SU-DHL-6 (cell line): ENCODE results near the gene ZBTB8B.
"Not testable (repeated sequence)": the region's sequence is repeated elsewhere in the genome, so short reads cannot be mapped to it uniquely, and the experiment has no call there.

Source experiments
- H2AFZ ChIP-seq: fragments of 200-600 bp; sonication (generic); 2 replicates; pipeline ENCODE4 v1.6.1; 2014; ENCODE audit warnings: low read depth, mild to moderate bottlenecking, moderate library complexity, mixed read lengths, antibody characterized with exemption, low read length; ENCODE audit not compliant: severe bottlenecking
- H3F3A ChIP-seq: fragments of 200-600 bp; shearing (Covaris generic); 2 replicates; pipeline ENCODE4 v1.6.0; 2016; ENCODE audit warnings: antibody characterized with exemption, mild to moderate bottlenecking; ENCODE audit not compliant: insufficient read depth
- H3K27ac ChIP-seq: fragments of 200-600 bp; sonication (generic); 2 replicates; pipeline ENCODE4 v1.5.1; 2016; ENCODE audit warnings: low read depth, mild to moderate bottlenecking, low read length, moderate library complexity, mixed read lengths
- H3K27me3 ChIP-seq: fragments of 200-600 bp; sonication (generic), shearing (Covaris generic); 2 replicates; pipeline ENCODE4 v1.6.0; 2014; ENCODE audit warnings: mild to moderate bottlenecking, low read length
- H3K36me3 ChIP-seq: fragments of 200-600 bp; sonication (generic); 2 replicates; pipeline ENCODE4 v1.6.1; 2014; ENCODE audit warnings: mild to moderate bottlenecking, low read length, mixed read lengths
- H3K4me2 ChIP-seq: fragments of 300-600, 200-600 bp; shearing (Covaris generic), sonication (generic); 2 replicates; pipeline ENCODE4 v1.6.0; 2014; ENCODE audit warnings: low read length, low read depth, mild to moderate bottlenecking; ENCODE audit not compliant: poor library complexity, severe bottlenecking
- H3K4me3 ChIP-seq: fragments of 200-600 bp; sonication (generic); 2 replicates; pipeline ENCODE4 v1.5.1; 2014; ENCODE audit warnings: antibody characterized with exemption, low read length, mild to moderate bottlenecking, mixed read lengths; ENCODE audit not compliant: insufficient read depth, poor library complexity, severe bottlenecking
- H3K79me2 ChIP-seq: fragments of 200-600 bp; sonication (generic); 2 replicates; pipeline ENCODE4 v1.6.1; 2014; ENCODE audit warnings: mild to moderate bottlenecking, low read length, moderate library complexity; ENCODE audit not compliant: insufficient read depth
- H3K9ac ChIP-seq: fragments of 200-600 bp; sonication (generic); 2 replicates; pipeline ENCODE4 v1.7.0; 2014; ENCODE audit warnings: mild to moderate bottlenecking, low read length
- H3K9me2 ChIP-seq: fragments of 200-600 bp; sonication (generic); replicated peaks from 2 replicates; pipeline ENCODE4 v1.6.1; 2014; ENCODE audit warnings: low read length; ENCODE audit not compliant: insufficient read depth
- H3K9me3 ChIP-seq: fragments of 200-600 bp; sonication (generic); 2 replicates; pipeline ENCODE4 v1.6.1; 2014; ENCODE audit warnings: low read length, mixed read lengths; ENCODE audit not compliant: insufficient read depth
- H4K20me1 ChIP-seq: fragments of 200-600 bp; sonication (generic); 2 replicates; pipeline ENCODE4 v1.6.1; 2014; ENCODE audit warnings: low read depth, mild to moderate bottlenecking, antibody characterized with exemption, low read length, moderate library complexity, mixed read lengths
- CTCF ChIP-seq: fragments of 200-600 bp; sonication (generic); IDR thresholded peaks from one replicate; pipeline ENCODE4 v1.5.1; 2017; ENCODE audit warnings: antibody characterized with exemption, mild to moderate bottlenecking, low read length, moderate library complexity; ENCODE audit not compliant: insufficient read depth, poor library complexity, severe bottlenecking
- EZH2phosphoT487 ChIP-seq: fragments of 200-600 bp; sonication (generic), shearing (Covaris generic); conservative IDR thresholded peaks from 2 replicates; pipeline ENCODE4 v1.6.1; 2018; ENCODE audit warnings: mild to moderate bottlenecking, antibody characterized with exemption, low read length, moderate library complexity, mixed read lengths

The ZBTB8B gene

GRCh38 chr1:32427264-32427963 lies 37.5 kb upstream of the ZBTB8B start:
- no peak overlapping the region for H3K27ac ChIP-seq
- H3K4me2 ChIP-seq, result no peak overlapping the region
- no peaks in the 10 kb centered on the region for H3K36me3 ChIP-seq
- H2AFZ ChIP-seq, result no peak overlapping the region
- TF ChIP-seq CTCF (no peak), EZH2phosphoT487 (no peak)
- no peaks in the 10 kb centered on the region for H3K9me3 ChIP-seq
- H3K9ac ChIP-seq, result no peak overlapping the region
- no peaks in the 10 kb centered on the region for H3F3A ChIP-seq
- no peaks in the 10 kb centered on the region for H3K27me3 ChIP-seq
- no peaks in the 10 kb centered on the region for H3K79me2 ChIP-seq
- no peak overlapping the region for H3K4me3 ChIP-seq
- H3K9me2 ChIP-seq, result no peaks in the 10 kb centered on the region
- no peaks in the 10 kb centered on the region for H4K20me1 ChIP-seq

DNA sequence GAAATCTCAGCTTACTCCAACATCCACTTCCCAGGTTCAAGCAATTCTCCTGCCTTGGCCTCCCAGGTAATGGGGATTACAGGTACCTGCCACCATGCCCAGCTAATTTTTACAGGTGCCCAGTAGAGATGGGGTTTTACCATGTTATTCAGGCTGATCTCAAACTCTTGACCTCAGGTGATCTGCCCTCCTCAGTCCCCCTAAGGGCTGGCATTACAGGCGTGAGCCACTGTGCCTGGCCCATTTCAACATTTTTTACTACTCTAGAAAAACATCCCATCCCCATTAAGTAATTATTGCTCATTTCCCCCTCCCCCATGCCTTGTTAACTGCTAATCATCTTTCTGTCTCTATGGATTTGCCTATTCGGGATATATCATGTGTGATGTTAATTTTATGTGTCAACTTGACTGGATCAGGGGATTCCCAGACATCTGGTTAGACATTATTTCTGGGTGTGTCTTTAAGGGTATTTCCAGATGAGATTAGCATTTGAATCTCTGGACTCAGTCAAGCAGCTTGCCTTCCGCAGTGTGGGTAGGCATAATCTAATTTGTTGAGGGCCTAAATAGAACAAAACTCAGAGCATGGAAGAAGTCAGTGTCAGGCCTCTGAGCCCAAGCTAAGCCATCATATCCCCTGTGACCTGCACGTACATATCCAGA lies 33.0 kb upstream of the ZBTB8B start:
- H3K9ac ChIP-seq, result no peak overlapping the region
- no peaks in the 10 kb centered on the region for H4K20me1 ChIP-seq
- H3K4me2 ChIP-seq, result no peak overlapping the region
- no peaks in the 10 kb centered on the region for H3K9me2 ChIP-seq
- H3F3A ChIP-seq, result no peaks in the 10 kb centered on the region
- no peak overlapping the region for H3K4me3 ChIP-seq
- TF ChIP-seq EZH2phosphoT487 (no peak), CTCF (no peak)
- no peaks in the 10 kb centered on the region for H3K79me2 ChIP-seq
- no peak overlapping the region for H3K27ac ChIP-seq
- H3K9me3 ChIP-seq, result no peaks in the 10 kb centered on the region
- H3K27me3 ChIP-seq, result no peaks in the 10 kb centered on the region
- no peaks in the 10 kb centered on the region for H3K36me3 ChIP-seq
- H2AFZ ChIP-seq, result no peak overlapping the region

DNA sequence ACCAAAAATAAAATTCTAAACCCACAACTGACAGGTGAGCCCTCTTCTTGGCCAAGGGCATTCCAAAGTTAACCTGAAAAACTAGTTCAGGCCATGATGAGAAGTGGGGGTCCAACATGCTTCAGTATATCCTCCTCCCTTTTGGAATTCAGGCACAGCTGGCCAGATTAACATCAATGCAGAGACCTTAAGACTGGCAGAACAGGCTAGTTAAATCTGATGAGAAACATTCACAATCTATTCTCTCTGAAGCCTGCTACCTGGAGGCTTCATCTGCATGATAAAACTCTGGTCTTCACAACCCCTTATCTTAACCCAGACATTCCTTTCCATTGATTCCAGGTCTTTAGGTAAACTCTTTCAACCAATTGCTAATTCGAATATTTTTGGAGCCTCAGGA lies 26.7 kb upstream of the ZBTB8B start:
- no peak overlapping the region for H2AFZ ChIP-seq
- no peak overlapping the region for H3K4me2 ChIP-seq
- H3K9me3 ChIP-seq, result no peaks in the 10 kb centered on the region
- H3K9me2 ChIP-seq, result no peaks in the 10 kb centered on the region
- no peak overlapping the region for H3K9ac ChIP-seq
- TF ChIP-seq CTCF, result no peak
- no peak for TF ChIP-seq EZH2phosphoT487
- no peaks in the 10 kb centered on the region for H3K27me3 ChIP-seq
- no peaks in the 10 kb centered on the region for H3K36me3 ChIP-seq
- H3K4me3 ChIP-seq, result no peak overlapping the region
- no peaks in the 10 kb centered on the region for H4K20me1 ChIP-seq
- H3K79me2 ChIP-seq, result no peaks in the 10 kb centered on the region
- H3F3A ChIP-seq, result no peaks in the 10 kb centered on the region
- H3K27ac ChIP-seq, result no peak overlapping the region

- not testable (repeated sequence) for H3K27me3 ChIP-seq, H4K20me1 ChIP-seq, H3K9me3 ChIP-seq, H3K36me3 ChIP-seq, H3K79me2 ChIP-seq, H3K4me3 ChIP-seq, H3K9me2 ChIP-seq, H2AFZ ChIP-seq, H3K9ac ChIP-seq, H3K4me2 ChIP-seq, H3K27ac ChIP-seq, H3F3A ChIP-seq
These were observed 26.1 kb upstream of the ZBTB8B start for GRCh38 chr1:32438777-32439176.

- not testable (repeated sequence) for H3K27me3 ChIP-seq
These were observed 23.4 kb upstream of the ZBTB8B start for GRCh38 chr1:32441467-32441866.

More at GRCh38 chr1:32441467-32441866, 23.4 kb upstream of the ZBTB8B start:
- not testable (repeated sequence) for H3K4me2 ChIP-seq, H4K20me1 ChIP-seq, H3K36me3 ChIP-seq, H2AFZ ChIP-seq, H3K27ac ChIP-seq, H3F3A ChIP-seq, H3K9me2 ChIP-seq, H3K9ac ChIP-seq, H3K9me3 ChIP-seq, H3K4me3 ChIP-seq, H3K79me2 ChIP-seq
